Measurements from ENCODE around the gene XYLT2. TPM values are rescaled to one million over a fixed set of nuclear protein-coding genes. Genes with fewer than 3 reads are reported as not detected.

Gene XYLT2
- total RNA-seq, 1 experiment from 2014 or later: 26.4 TPM

GRCh38 chr17:50362661-50363060 is 16.7 kb downstream of the XYLT2 start:
- H3K79me1 ChIP-seq (ENCODE audit: insufficient read depth, low read depth, low read length, poor library complexity, severe bottlenecking): no peaks in the 10 kb centered on the region
- no peak overlapping the region for H2BK15ac ChIP-seq (ENCODE audit: low read depth, low read length)
- H3K9ac ChIP-seq (ENCODE audit: extremely low read depth, insufficient read length, low read length): no peak overlapping the region
- no peak overlapping the region for H3K56ac ChIP-seq (ENCODE audit: insufficient read length, low read depth, low read length)
- no peak overlapping the region for H2AK5ac ChIP-seq (ENCODE audit: insufficient read length, low read length)
- no peak overlapping the region for H3K4ac ChIP-seq (ENCODE audit: low read depth, low read length)
- WGBS (ENCODE audit: extremely low coverage, insufficient read length, low lambda C conversion rate): no CpG with 5 or more reads among the region's 7 CpGs
- H3K9me3 ChIP-seq (ENCODE audit: control insufficient read depth, low read depth, low read length): no peaks in the 10 kb centered on the region
- no peak overlapping the region for H4K8ac ChIP-seq (replicated peaks; ENCODE audit: insufficient read length, low read depth, low read length)
- H3K27me3 ChIP-seq (ENCODE audit: insufficient read depth, low read length): no peaks in the 10 kb centered on the region
- TF ChIP-seq CTCF (conservative IDR thresholded peaks at IDR 0.05): no peak
- no peak overlapping the region for H3K23ac ChIP-seq (ENCODE audit: insufficient read length, low read depth, low read length)
- H4K5ac ChIP-seq (ENCODE audit: insufficient read length, low read depth, low read length): no peak overlapping the region
- H3K18ac ChIP-seq (ENCODE audit: insufficient read length, low read depth, low read length): no peak overlapping the region
- no peaks in the 10 kb centered on the region for H4K20me1 ChIP-seq (ENCODE audit: control insufficient read depth, insufficient read depth, insufficient read length)
- H4K91ac ChIP-seq (ENCODE audit: insufficient read length, low read depth, low read length): no peak overlapping the region
- DNase-seq: no peak
- peaks cover 2% of the 10 kb centered on the region; the same call in 1 of the 2 replicates for H3K4me1 ChIP-seq (ENCODE audit: insufficient read depth, low read length)
- no peaks in the 10 kb centered on the region for H3K9me3 Mint-ChIP-seq
- H2BK120ac ChIP-seq (ENCODE audit: low read depth, low read length, poor library complexity, severe bottlenecking): no peak overlapping the region
- no peaks in the 10 kb centered on the region for H3K23me2 ChIP-seq (ENCODE audit: insufficient read length, low read depth, low read length, poor library complexity, severe bottlenecking)
- H3K4me1 Mint-ChIP-seq: peaks cover 38 to 40% of the 10 kb centered on the region in 2 experiments
- H3K36me3 Mint-ChIP-seq (ENCODE audit: insufficient read depth in 1 of 3, low read depth in 3 of 3): peaks cover 11 to 31% (median 25%) of the 10 kb centered on the region in 3 experiments
- no peak overlapping the region for H3K14ac ChIP-seq (ENCODE audit: insufficient read depth, low read length)
- H3K27ac ChIP-seq (ENCODE audit: insufficient read length, low read depth, low read length): no peak overlapping the region
- H3K79me2 ChIP-seq (ENCODE audit: insufficient read depth, low read length): no peaks in the 10 kb centered on the region
- H3K27ac Mint-ChIP-seq: no peak overlapping the region; a peak in 1 of 7 replicates
- no peak overlapping the region for H3K4me2 ChIP-seq (ENCODE audit: insufficient read depth, insufficient read length, low read length)
- H3K27me3 Mint-ChIP-seq (ENCODE audit: low read depth): no peaks in the 10 kb centered on the region
- H2BK20ac ChIP-seq (ENCODE audit: low read depth, low read length, poor library complexity, severe bottlenecking): no peak overlapping the region
- no peak overlapping the region for H3K4me3 Mint-ChIP-seq
- H3T11ph ChIP-seq (ENCODE audit: low read length): no peak overlapping the region
- H2BK12ac ChIP-seq (ENCODE audit: insufficient read length, low read depth, low read length): no peak overlapping the region
- no peak overlapping the region for H2BK5ac ChIP-seq (ENCODE audit: insufficient read length, low read length)
- H2AFZ ChIP-seq (ENCODE audit: low read length): no peak overlapping the region
